HG03108 (cell line): Measurements from ENCODE around the gene ATP6V0A4.

ENCODE experiments used
- ATAC-seq: cut with Tn5 transposase; IDR thresholded peaks from one replicate; pipeline ENCODE4 v1.9.1; 2021; ENCODE audit warnings: moderate library complexity; ENCODE audit not compliant: unreplicated experiment

ATP6V0A4 gene

DNA sequence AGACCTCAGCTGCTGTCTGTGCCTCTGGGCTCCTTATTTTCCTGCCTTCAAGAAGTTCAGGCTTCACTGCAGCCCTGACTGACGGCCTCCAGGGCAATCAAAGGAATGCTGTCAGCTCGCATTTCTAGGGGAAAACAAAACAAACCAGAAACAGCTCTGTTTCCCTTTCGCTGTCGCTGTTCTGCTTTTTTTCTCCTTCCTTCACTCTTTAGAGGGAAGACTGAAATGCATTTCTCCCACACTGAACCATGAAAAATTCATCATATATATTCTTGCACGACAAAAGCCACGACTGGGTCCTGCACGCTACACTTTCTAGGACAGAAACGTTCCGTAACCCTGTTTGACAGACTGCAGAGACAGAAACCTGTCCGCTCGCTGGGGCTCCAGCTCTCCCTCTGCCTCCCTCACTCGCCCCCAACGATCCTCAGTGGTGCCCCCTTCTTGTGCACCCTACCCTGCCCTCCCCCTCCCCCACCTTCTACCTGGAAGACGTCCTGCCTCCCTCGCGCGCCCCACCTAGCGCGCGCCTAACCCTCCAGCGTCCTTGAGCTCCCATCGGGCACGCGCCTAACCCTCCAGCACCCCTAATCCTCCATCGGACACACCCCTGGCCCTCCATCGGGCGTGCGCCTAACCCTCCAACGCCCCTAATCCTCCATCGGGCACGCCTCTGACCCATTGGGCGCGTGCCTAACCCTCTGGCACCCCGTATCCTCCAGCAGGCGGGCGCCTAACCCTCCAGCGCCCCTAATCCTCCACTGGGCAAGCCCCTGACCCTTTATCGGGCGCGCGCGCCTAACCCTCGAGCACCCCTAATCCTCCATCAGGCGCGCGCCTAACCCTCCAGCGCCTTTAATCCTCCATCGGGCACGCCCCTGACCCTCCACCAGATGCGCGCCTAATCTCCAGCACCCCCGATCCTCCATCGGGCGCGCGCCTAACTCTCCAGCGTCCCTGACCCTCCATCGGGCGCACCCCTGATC is 134.0 kb downstream of the ATP6V0A4 start:
- no peak for ATAC-seq

DNA sequence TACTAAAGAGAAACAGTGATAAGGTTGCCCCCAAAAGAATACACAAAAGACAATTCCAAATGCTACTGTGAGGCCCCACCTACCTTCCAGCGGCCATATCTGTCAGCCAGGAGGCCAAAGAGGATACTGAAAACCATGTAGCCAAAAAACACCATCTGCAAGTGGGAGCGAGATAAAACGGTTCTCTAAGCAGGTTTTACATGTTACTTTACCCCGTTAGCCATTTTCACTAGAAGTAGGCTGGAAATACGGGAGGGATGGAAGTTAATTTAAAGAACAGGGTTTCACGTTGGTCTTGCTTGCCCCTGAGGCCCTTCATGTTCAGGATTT is 135.0 kb downstream of the ATP6V0A4 start:
- ATAC-seq = no peak

DNA sequence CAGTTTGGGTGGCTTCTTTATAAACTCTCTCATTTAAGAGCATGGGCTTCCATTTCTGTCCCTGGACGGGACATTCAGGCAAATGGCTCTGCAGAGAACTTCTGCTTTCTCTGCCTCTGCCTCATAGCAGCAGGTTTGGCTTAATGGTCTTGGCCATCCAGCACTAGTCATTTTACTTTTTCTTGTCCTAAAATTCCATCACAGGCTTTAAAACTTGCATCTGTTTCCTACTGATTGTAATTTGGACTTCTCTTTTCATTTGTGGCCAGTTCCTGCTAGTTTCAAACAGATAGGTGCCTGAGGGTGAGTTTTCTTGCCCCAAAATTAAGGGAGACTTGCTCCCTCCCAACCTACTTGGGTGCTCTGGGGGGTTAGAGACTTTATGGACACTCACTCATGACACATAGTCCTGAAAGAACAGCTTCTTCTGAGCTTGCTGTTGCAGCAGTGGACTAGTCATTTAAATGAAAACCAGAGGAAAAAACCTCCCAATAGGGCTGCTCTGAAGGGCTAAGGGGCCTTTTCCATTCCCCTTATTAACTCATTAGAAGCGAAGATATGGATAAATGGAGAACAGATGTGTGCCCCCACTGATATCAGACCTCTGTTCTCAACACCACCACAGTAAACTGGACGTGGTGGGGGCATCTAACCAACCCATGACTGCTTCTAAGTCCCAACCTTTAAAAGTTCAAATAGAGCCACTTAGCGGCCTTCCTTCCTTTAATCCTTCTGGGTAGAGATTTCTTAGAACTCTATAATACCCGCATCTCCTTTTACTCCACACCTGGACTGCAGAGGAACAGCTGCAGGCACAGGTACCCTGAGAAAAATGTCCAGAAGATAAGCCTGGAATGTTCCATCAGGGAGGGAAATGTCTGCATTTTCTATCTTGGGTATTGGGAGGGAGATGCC is 135.7 kb downstream of the ATP6V0A4 start:
- no peak for ATAC-seq

DNA sequence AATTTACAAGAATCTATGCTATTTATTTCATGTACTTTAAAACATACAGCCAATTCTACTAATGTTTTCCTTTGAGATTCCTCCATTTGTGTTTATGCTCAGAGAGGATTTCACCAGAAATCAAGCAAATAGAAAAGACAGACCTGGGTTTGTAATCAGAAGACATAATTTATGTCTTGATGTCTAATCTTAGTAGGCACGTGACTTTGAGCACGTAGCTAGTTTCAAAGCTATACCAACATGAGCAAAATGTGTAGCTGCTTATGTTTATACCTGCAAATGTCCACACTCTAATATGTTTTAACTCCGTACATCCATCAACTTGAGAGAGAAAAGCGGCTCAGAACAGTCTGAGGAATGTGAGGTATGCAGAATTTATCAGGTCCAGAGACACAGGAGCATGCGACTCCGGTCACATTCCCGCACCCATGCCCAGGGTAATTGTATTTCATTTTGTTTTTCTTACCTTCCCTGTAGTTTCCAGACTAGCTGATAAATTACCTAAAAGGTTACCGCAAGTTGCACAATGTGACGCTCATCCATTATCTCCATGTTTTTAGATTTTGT is 136.8 kb downstream of the ATP6V0A4 start:
- no peak for ATAC-seq

DNA sequence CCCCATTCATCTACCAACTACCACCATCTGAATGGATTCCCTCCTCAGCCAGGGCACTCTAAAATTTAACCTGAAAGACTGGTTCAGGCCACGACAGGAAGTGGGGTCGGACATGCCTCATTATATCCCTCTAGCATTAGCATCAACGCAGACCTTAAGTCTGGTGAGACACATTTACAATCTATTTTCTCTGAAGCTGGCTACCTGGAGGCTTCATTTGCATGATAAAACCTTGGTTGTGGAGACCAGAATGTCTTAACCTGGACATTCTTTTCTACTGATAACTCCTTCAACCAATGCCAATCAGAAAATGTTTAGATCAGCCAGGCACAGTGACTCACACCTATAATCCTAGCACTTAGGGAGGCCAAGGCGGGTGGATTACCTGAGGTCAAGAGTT is 139.1 kb downstream of the ATP6V0A4 start:
- no peak for ATAC-seq

DNA sequence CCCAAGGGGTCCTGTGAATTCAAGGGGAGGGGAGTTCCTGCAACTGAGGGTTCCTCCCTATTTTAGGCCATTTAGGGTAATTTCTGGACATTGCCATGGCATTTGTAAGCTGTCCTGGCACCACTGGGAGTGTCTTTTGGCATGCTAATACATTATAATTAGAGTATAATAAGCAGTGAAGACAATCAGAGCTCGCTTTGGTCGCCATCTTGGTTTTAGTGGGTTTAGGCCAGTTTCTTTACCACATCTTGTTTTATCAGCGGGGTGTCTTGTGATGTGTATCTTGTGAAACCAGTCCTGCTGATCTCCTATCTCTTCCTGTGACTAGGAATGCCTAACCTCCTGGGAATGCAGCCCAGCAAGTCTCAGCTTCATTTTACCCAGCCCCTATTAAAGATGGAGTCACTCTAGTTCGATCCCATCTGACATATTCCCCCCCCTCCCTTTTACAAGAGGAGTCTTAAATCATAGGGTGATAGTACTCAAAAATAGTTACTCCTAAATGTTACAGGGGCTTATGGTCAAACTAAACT is 140.1 kb downstream of the ATP6V0A4 start:
- no peak for ATAC-seq

DNA sequence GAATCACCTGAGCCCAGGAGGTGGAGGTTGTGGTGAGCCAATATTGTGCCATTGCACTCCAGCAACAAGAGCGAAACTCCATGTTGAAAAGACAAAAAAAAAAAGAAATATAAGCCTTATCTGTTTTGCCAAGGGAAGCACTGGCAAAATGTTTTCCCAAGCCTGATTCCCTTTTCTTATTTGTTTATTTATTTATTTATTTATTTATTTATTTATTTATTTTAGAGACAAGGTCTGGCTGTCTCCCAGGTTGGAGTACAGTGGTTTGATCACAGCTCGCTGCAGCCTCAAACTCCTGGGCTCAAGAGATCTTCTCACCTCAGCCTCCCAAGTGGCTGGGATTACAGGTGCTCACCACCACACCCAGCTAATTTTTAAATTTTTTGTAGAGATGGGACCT is 141.0 kb downstream of the ATP6V0A4 start:
- ATAC-seq = no peak
